GM21529 (cell line): Measurements from ENCODE around the gene PDE9A.

Experiments used
- ATAC-seq: cut with Tn5 transposase; IDR thresholded peaks from one replicate; pipeline ENCODE4 v1.9.1; 2021; ENCODE audit not compliant: unreplicated experiment

Gene PDE9A

DNA sequence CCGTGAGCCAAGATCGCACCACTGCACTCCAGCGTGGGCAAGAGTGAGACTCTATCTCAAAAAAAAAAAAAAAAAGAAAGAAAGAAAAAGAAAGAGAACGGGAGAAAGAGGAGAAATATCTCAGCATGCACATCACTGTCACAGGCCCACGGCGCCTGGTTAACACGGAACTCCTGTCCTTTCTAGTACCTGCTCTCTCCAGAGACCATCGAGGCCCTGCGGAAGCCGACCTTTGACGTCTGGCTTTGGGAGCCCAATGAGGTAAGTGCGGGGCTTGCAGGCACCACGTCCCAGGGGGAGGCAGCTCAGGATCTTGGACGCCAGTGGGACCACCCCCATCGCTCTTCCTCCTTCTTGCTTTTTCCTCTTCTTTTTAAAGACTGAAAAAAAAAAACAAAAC, 100.4 kb downstream of the PDE9A start:
- no peak for ATAC-seq

GRCh38 chr21:42754270-42754933, 101.0 kb downstream of the PDE9A start:
- ATAC-seq, result no peak

GRCh38 chr21:42755031-42755665, 101.7 kb downstream of the PDE9A start:
- no peak for ATAC-seq

DNA sequence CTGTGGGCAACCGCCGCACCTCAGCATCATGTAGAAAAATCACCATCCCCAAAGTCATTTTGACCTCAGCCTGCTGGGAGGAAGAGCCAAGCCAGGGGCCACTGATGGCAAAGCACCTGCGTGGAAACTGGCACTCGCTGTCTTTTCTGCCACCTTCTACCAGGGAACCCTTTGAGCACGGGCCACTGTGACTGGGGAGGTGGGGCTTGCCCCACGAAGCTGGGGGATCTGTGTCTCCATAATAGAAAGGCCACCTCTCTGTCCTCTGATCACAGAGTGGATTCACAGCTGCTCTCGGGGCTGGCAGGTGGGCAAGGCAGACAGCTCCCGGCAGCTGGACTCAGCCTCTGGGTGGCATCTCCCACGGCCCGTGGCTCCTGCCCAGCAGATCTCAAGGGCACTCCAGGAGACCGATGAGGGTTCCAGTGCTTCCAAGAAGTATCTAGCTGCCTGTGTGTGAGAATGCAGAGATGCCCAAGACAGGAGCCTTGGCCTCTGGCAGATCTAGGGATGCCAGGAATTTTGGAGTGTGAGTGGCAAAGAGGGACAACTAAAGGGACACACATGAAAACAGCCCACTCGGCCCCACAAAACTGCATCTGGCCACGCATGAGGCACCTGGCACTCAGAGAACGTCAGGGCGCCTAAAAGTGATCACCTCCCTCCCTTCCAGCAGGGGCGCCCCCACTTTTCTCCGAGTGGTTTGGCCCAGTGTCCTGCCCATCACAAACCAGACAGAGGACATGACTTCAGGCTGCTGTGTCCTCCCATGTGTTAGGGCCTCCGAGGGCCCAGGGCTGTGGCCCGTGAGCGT, 102.6 kb downstream of the PDE9A start:
- no peak for ATAC-seq

DNA sequence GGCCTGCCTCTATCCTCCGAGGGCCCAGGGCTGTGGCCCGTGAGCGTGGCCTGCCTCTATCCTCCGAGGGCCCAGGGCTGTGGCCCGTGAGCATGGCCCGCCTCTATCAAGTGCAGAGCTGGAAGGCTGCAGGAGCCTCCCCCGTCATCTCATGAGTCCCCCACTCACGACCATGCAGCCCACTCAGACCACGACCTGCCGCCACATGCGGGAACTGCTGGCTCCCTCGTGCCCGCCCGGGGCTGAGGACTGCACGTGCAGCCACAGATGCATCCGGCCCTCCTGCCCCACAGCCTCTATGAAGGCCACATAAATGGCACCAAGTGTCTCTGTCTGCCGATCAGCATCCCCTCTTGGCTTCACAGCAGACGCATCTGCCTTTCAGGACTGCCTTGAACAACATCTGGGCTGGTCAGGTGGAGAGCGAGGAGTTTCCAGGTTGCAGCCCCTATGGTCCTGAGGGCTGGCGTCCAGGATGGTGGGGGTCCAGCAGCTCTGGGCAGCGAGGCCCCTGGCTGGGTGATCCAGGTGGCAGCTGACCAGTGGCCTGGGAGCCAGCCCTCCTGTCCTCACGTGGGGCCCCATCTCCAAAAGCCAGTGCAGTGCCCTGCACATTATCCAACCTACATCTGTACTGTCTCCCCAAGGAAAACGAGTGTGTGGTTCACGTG, 103.3 kb downstream of the PDE9A start:
- no peak for ATAC-seq

DNA sequence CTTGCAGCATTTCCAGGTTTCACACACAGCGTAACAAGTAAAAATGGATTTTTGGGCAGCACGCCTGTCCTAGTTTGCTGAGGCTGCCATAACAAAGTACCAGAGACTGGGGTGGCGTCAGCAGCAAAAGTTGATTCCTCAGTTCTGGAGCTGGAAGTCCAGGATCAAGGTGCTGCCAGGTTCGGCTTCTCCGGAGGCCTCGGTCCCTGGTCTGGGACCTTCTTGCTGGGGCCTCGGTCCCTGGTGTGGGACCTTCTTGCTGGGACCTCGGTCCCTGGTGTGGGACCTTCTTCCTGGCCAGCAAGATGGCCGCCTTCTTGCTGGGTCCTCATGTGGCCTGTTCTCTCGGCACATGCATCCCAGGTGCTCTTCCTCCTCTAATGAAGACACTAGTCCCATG, 104.0 kb downstream of the PDE9A start:
- no peak for ATAC-seq

DNA sequence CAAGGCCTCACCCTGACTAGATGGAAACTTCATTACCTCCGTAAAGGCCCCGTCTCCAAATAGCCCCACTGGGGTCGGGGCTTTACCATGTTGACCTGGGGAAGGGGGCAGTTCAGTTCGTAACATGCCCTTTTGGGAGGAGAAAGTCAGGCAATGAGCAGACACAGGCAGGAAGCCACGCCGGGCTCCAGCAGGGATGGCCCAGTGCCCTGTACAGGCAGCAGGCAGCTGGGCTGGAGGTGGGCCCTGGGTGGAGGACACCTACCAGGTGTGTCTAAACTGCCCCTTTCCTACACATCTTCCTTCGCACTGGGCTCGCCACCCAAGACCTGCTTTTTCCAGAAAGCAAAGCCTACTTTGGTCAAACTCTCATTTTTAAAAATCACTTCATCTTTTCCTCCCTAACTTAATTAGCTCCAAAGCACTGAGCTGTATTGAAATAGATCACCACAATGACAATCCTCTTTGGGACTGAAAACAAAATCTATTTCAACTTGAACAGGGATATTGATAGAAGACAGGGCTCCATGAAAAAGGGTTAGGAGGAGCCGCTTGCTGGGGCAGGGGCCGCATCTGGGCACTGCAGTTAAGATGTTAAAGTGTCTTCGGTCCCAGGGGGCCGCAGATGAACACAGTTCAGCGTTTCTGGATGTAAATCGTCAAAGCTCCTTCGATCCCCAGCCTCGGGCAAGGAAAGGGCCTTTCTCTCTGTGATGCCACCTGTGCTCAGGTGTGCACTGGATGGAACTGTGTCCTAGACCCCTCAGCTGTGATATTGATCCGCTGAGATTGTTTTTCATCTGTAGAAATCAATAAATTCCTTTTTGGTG, 104.6 kb downstream of the PDE9A start:
- ATAC-seq, result no peak

DNA sequence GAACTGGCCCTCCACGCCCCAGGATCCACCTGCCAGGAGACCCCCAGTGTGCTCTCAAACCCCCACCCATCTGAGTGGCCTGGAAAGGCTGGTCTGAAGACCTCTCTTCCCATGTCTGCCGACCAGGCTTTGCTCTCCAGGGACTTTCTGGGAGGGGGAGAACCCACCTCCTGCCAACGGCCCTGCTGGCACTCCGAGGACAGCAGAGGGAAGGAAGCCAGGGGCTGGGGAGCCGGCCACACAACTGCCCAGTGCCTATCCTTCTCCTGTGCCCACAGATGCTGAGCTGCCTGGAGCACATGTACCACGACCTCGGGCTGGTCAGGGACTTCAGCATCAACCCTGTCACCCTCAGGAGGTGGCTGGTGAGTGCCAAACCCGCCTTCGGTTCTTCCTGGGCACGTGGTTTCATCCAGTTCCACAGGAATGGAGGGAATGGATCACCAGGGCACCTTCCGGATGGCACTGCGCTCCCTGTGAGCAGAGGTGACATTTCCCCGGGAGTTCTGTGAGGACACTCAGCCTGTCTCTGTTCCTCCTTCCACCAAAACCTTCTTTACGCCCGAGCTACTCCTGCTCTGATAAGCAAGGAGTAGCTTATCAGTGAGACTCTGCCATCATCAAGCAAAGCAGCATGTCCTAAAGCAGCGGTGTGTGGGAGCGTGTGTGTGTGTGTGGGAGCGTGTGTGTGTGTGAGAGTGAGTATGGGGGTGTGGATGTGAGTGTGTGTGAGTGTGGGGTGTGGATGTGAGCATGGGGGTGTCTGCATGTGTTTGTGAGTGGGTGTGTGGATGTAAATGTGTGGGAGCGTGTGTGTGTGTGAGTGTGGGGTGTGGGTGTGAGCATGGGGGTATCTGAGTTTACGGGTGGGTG, 105.5 kb downstream of the PDE9A start:
- ATAC-seq, result no peak

DNA sequence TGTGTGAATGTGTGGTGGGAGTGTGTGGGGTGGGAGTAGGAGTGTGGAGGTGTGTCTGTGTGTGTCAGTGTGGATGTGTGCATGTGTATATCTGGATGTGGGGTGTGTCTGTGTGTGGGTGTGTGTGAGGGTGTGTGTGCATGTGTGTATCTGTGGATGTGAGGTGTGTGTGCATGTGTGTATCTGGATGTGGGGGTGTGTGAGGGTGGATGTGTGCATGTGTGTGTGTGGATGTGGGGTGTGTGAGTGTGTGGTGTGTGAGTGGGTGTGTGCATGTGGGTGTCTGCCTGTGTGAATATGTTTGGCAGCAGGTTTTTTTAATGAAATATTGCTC, 106.1 kb downstream of the PDE9A start:
- ATAC-seq, result no peak

DNA sequence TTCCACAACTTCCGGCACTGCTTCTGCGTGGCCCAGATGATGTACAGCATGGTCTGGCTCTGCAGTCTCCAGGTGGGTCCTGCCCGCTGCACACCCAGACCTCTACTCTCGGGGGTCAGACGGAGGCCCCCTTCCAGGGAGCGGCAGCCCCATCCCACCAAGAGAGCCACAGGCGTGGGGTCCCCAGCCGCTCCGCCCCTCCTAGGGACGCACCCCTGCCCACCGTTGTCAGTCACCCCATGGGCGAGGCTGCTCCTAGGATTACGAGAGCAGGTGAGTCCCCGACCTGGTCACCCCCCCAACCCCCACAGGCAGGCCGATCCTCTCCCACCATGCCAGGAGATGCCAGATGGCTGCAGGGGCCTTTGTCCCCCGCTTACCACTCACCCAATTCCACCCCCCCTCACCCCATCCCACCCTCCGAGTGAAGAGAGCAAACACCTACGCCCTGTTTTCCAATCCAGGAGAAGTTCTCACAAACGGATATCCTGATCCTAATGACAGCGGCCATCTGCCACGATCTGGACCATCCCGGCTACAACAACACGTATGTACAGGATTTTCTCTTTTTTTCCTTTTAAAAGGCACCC, 107.0 kb downstream of the PDE9A start:
- no peak for ATAC-seq

DNA sequence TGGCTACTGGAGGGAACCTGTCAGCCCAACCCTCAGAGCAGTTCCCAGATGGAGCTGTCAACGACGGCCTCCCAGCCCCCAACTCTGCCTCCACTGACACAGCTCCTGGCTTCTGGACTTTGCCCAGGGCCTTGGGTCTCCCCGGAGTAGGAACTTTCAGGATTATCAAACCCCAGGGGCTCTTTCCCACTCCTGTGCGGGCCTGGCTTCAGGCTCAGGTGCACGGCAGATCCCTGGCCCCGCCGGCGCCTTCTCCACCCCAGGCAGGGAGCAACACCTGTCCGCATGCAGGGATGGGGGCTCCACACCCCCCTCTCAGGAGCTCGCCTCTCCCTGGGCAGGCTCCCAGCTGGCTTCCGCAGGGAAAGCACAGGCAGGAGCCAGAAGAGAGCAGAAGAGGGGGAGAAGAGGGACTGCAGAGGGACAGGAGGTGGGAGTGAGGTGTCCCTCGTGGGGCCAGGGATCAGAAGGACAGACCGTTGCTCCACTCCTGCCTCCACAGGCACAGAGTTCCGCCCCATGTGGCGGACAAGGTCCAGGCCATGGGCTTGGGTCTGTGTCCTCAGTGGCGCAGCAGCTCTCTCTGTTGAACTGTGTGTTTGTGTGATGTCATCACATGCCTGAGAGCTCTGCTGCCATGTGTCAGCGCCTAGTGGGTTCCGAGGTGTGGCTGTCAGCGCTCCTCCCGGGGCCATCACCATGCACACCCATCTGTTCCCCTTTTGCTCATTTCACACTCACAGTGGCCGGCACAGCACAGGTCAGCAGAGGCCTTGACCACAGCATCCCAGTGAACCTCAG, 107.7 kb downstream of the PDE9A start:
- ATAC-seq, result no peak

- ATAC-seq, result no peak
Measured at GRCh38 chr21:42761776-42762335, 108.4 kb downstream of the PDE9A start.

DNA sequence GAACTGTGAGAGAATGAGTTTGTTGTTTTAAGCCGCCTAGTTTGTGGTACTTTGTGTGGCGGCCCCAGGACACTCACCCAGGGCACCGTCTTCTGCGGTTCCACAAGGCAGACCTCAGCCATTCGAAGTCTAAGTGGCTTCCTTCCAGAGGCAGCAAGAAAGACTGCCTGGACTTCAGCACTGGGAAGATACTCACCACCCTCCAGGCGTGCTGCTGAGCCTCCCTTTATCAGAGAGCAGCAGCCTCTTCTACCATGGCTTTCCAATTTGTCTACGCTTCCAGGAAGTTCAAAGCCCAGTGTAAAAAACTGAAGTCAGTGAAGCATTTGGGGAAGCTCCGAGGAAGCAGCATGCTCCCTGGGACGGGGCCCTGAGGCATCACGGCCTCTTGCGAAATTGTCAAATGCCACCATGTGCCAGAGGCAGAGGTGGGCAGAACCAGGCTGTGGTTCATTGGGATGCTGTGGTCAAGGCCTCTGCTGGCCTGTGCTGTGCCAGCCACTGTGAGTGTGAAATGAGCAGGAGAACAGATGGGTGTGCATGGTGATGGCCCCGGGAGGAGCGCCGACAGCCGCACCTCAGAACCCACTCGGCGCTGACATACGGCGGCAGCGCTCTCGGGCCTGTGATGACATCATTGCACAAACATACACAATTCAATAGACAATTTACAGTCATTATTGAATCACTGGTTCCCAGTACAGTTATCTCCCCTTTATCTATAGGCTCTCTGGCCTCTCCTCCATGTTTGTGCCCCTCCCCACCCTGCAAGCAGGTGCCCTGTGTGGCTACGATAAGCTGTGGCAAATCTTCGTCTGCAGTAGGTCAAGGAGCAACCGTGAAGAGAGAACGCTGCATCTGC, 110.4 kb downstream of the PDE9A start:
- ATAC-seq, result no peak

DNA sequence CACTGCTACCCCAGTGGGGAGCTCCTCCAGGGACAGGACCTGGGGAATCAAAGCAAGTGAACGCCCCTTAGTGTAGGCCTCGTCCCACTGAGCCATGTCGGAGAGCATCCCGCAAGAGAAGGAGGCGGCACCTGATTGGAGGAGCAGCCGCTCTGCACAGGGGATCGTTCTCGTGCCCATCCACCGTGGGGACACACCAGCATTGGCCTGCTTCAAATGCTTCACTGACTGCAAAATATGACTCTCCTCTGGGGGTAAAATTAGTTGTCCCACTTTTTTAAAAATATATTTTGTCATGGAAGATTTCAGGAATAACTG, 111.0 kb downstream of the PDE9A start:
- ATAC-seq, result no peak

DNA sequence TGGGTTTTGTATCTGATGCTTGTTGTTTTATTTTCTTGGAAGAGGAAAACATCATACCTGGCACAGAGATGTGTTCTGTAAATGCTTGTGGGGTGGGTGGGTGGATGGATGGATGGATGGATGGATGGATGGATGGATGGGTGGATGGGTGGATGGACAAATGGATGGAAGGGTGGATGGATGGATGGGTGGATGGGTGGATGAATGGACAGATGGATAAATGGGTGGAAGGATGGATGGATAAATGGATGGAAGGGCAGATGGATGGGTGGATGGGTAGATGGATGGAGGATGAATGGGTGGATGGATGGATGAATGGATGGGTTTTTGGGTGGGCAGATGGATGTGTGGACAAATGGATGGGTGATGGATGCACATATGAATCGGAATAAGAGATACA, 111.5 kb downstream of the PDE9A start:
- no peak for ATAC-seq

DNA sequence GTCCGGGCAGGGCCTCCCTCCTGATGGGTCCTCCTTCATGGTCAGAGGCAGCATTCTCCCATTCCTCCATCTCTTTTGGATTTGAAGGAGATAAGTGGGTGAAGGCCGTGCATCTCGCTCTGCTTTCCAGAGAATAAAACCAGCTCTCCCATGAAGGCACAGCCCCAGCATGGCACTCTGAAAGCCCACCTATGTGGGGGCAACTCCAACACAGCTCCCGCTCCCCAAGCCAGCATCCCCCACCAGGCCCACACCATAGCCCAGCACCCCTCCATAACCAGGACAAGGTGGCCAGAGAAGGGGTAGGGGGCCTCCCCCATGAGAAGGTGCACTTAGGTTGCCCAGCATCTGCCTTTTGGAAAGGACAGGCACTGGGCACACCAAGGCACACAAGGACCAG, 112.2 kb downstream of the PDE9A start:
- no peak for ATAC-seq

DNA sequence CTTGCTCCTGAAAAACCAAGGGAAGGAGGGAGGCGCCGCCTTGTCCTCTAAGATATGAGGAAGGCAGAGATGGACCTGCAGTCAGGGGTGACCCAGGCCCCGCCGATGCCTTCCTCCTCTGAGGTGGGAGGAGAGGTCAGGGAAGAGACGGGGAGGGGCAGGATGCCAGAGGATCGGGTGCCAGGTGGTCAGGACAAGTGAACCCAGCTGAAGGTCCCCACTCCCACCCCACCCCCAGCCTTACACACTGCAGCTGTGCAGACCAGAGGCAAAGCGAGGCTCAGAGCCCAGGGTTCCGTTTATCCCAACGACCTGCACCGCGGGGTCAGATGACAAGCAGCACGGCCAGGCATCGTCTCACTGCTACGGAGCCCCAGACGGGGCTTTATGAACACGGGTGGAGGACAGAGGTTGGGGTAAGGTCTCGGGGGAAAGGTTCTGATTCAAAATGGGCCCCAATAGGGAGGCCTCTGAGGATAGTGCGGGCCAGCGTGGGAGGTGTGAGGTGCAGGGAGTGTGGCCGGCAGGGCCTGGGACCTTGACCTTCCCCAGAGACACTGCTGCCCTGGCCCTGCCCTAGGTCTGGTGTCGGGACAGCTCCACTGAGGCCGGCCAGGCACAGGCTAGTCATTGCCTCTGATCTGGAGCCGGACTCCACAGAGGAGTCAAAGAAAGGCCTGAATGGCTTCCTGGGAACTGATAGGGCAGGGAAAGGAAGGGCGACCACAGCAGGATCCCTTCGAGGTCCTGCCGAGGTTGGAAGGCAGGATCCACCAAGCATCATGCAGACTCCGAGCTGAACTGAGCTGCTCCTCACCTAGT, 113.5 kb downstream of the PDE9A start:
- ATAC-seq, result no peak
